A549 (cell line): Measurements from ENCODE around the gene FAM163B. TPM values are rescaled to one million over a fixed set of nuclear protein-coding genes. Genes with fewer than 3 reads are reported as not detected.

Experiments
- ATAC-seq, 2 experiments: fragments of 200-7000 bp in 1 of 2; fragments of >200 bp in 1 of 2; cut with Nextera tagmentation in 1 of 2; cut with Tn5 transposase in 1 of 2; 3 replicates each; pipeline versions ENCODE4 v1.8.0 to v1.9.1; 2018 to 2020; ENCODE audit warnings: mild to moderate bottlenecking in 1 of 2, moderate library complexity in 1 of 2
- CTCF ChIA-PET: fragments of 300-600 bp; sonication (Branson Sonifier 250); formaldehyde crosslinking; extraction: SDS; loops from one replicate; lab custom pipeline; 2021; ENCODE audit warnings: antibody characterized with exemption, inconsistent platforms; lab: Yijun Ruan, JAX
- POLR2A ChIA-PET: fragments of 350-600 bp; formaldehyde crosslinking; extraction: SDS; loops from one replicate; lab custom pipeline; 2021; ENCODE audit warnings: antibody characterized with exemption, inconsistent platforms; lab: Yijun Ruan, JAX
- DNase-seq, 2 experiments: peaks; one replicate each; pipeline versions ENCODE4 v3.0.0 to v3.0.0-alpha.2; 2011 to 2016; ENCODE audit warnings: low read depth in 1 of 2, low spot score in 1 of 2
- FAIRE-seq: peaks from 2 replicates; lab custom pipeline; 2011; peaks lifted over from hg19 to GRCh38; lab: Jason Lieb, UNC
- H3K27ac ChIP-seq, 2 experiments: fragments of >200 bp; sonication (Bioruptor Twin); formaldehyde crosslinking; 3 replicates each; pipeline ENCODE4 v1.5.1; 2016 to 2017
- H3K4me1 ChIP-seq: fragments of >200 bp; sonication (Bioruptor Twin); formaldehyde crosslinking; 3 replicates; pipeline ENCODE4 v1.6.1; 2016
- H3K4me2 ChIP-seq: fragments of >200 bp; sonication (Bioruptor Twin); formaldehyde crosslinking; 3 replicates; pipeline ENCODE4 v1.6.1; 2016
- H3K4me3 ChIP-seq: fragments of >200 bp; sonication (Bioruptor Twin); formaldehyde crosslinking; 3 replicates; pipeline ENCODE4 v1.5.1; 2016
- H3K9me3 ChIP-seq: fragments of >200 bp; sonication (Bioruptor Twin); formaldehyde crosslinking; 3 replicates; pipeline ENCODE4 v1.6.1; 2016
- BHLHE40 ChIP-seq: IDR thresholded peaks from 2 replicates; pipeline ENCODE4 v1.6.1; 2012; ENCODE audit warnings: low read depth, low read length, inconsistent platforms
- CEBPB ChIP-seq, 2 experiments: fragments of >200 bp in 1 of 2; sonication (Bioruptor Twin) in 1 of 2; formaldehyde crosslinking in 1 of 2; IDR thresholded peaks; 2 replicates each; pipeline ENCODE4 v1.6.1; 2012 to 2016
- CHD4 ChIP-seq: fragments of 200-600 bp; sonication (generic); IDR thresholded peaks from 2 replicates; pipeline ENCODE4 v1.6.1; 2016; ENCODE audit warnings: antibody characterized with exemption, mild to moderate bottlenecking, borderline replicate concordance
- EHMT2 ChIP-seq: fragments of 200-600 bp; sonication (generic); IDR thresholded peaks from 2 replicates; pipeline ENCODE4 v1.6.1; 2016; ENCODE audit warnings: antibody characterized with exemption, low read depth, mild to moderate bottlenecking, moderate library complexity
- ELK1 ChIP-seq: fragments of 150-350 bp; IDR thresholded peaks from 2 replicates; pipeline ENCODE4 v1.6.1; 2014; ENCODE audit warnings: low read depth, mild to moderate bottlenecking, low read length
- HDAC2 ChIP-seq: fragments of 200-600 bp; sonication (generic); IDR thresholded peaks from 2 replicates; pipeline ENCODE4 v1.6.1; 2016
- HES2 ChIP-seq: fragments of >200 bp; sonication (Bioruptor Twin); formaldehyde crosslinking; IDR thresholded peaks from 2 replicates; pipeline ENCODE4 v1.6.1; 2016
- HMGXB4 ChIP-seq: fragments of 250-450 bp; sonication (Bioruptor Pico); IDR thresholded peaks from 2 replicates; pipeline ENCODE4 v1.5.0; 2021; ENCODE audit warnings: mild to moderate bottlenecking, moderate library complexity, borderline replicate concordance
- HOXB5 ChIP-seq: fragments of 250-450 bp; sonication (Bioruptor Pico); IDR thresholded peaks from 2 replicates; pipeline ENCODE4 v1.5.0; 2020; ENCODE audit warnings: mild to moderate bottlenecking, moderate library complexity
- MYC ChIP-seq: IDR thresholded peaks from 2 replicates; pipeline ENCODE4 v1.6.1; 2012; ENCODE audit warnings: mild to moderate bottlenecking, inconsistent platforms, low read length, improper control_type of control experiment, borderline replicate concordance
- NPAS2 ChIP-seq: fragments of 250-450 bp; sonication (Bioruptor Pico); IDR thresholded peaks from 2 replicates; pipeline ENCODE4 v1.8.0; 2022; ENCODE audit warnings: mild to moderate bottlenecking, moderate library complexity, borderline replicate concordance
- PHF8 ChIP-seq: fragments of 200-600 bp; sonication (generic); IDR thresholded peaks from 2 replicates; pipeline ENCODE4 v1.6.1; 2016; ENCODE audit warnings: low read depth, mild to moderate bottlenecking, antibody characterized with exemption, moderate library complexity, borderline replicate concordance
- POLR2A ChIP-seq: IDR thresholded peaks from 2 replicates; pipeline ENCODE4 v1.6.1; 2012; ENCODE audit warnings: mild to moderate bottlenecking, low read length
- RAD21 ChIP-seq, 2 experiments: fragments of >200 bp in 1 of 2; sonication (Bioruptor Twin) in 1 of 2; formaldehyde crosslinking in 1 of 2; IDR thresholded peaks in 1 of 2; conservative IDR thresholded peaks in 1 of 2; 2 replicates in 1 of 2; 3 replicates in 1 of 2; pipeline ENCODE4 v1.6.1; 2012 to 2018; ENCODE audit warnings: inconsistent platforms in 1 of 2
- TP53 ChIP-seq: fragments of 250-450 bp; sonication (Bioruptor Pico); IDR thresholded peaks from 2 replicates; pipeline ENCODE4 v1.5.0; 2021; ENCODE audit warnings: mild to moderate bottlenecking, moderate library complexity
- ZC3H11A ChIP-seq: fragments of 450-650 bp; IDR thresholded peaks from 2 replicates; pipeline ENCODE4 v1.6.1; 2014; ENCODE audit warnings: antibody characterized with exemption, mild to moderate bottlenecking
- ZFP36 ChIP-seq: fragments of 450-650 bp; IDR thresholded peaks from 2 replicates; pipeline ENCODE4 v1.6.1; 2014; ENCODE audit warnings: borderline replicate concordance; ENCODE audit not compliant: partially characterized antibody
- WGBS: methylation state at CpG from one replicate; pipeline ENCODE4 v1.1.6; 2017; ENCODE audit errors: missing lambda C conversion rate; 5-methylcytosine and 5-hydroxymethylcytosine counted together
- polyA plus RNA-seq, 4 experiments: library from polyadenylated mRNA; depleted of rRNA in 3 of 4; stranded (reverse); fragments of >200 nt; fragmentation: RNase III in 1 of 4; extraction: RNeasy Plus Mini Kit Qiagen cat#74134 plus additional on column Dnase treatment in 1 of 4; gene quantifications; 2 replicates in 3 of 4; 3 replicates in 1 of 4; pipeline ENCODE4 v1.2.3, GENCODE V29; 2011 to 2017
- TF ChIP-seq, protein P1 (sequence below): IDR thresholded peaks from 2 replicates; pipeline ENCODE4 v1.6.1; 2012; ENCODE audit warnings: low read depth, borderline replicate concordance

Gene FAM163B
- polyA plus RNA-seq, 2 of the 4 experiments (the other 2 are of a cell fraction), result not detected

DNA sequence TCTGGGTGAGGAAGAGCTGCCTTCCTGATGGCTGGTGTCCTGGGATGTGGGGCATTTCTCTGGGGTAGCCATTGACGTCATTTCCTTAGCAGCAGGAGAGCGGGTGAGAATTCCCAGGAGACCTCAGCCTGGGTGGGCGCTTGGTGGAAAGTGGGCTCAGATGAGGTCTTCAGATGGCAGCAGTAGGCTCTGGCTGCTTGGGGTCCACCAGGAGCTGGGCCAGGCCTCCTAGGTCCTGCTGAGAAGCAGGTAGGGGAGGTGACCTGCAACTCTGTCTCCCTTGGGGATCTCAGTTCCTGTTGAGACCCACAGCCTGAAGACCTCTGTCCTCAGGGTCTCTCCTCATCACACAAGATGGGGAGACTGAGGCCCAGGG, 31.5 kb downstream of the FAM163B start:
- DNase-seq (no peak), ATAC-seq (no peak), FAIRE-seq (no peak)
- Histone ChIP-seq H3K9me3 (no peaks in the 10 kb centered on the region), H3K4me2 (no peak overlapping the region), H3K4me1 (no peaks in the 10 kb centered on the region), H3K27ac (no peak overlapping the region), H3K4me3 (no peak overlapping the region)
- ChIA-PET POLR2A (no interaction called here), CTCF (no interaction called here)
- TF ChIP-seq BHLHE40 (no peak), ZFP36 (no peak)
- WGBS, result 66% methylated on average over 3 of the region's 3 CpGs

- ChIA-PET POLR2A (no interaction called here), CTCF (no interaction called here)
- Histone ChIP-seq H3K4me2 (no peak overlapping the region), H3K9me3 (no peaks in the 10 kb centered on the region), H3K4me3 (no peak overlapping the region), H3K4me1 (no peaks in the 10 kb centered on the region), H3K27ac (no peak overlapping the region)
- FAIRE-seq (no peak), DNase-seq (no peak), ATAC-seq (no peak)
- TF ChIP-seq HES2 (no peak), CHD4 (no peak), HOXB5 (CRISPR knock-in tag) (no peak), NPAS2 (no peak), HMGXB4 (no peak), PHF8 (no peak), RAD21 (conservative IDR thresholded peaks at IDR 0.05 in 1 of 2, IDR thresholded peaks at IDR 0.05 in 1 of 2) (no peak), POLR2A (no peak), ELK1 (no peak), ZC3H11A (no peak), HDAC2 (no peak), CEBPB (IDR thresholded peaks at IDR 0.05) (no peak), EHMT2 (no peak), MYC (no peak), TP53 (CRISPR knock-in tag) (no peak)
- TF ChIP-seq, protein P1, sequence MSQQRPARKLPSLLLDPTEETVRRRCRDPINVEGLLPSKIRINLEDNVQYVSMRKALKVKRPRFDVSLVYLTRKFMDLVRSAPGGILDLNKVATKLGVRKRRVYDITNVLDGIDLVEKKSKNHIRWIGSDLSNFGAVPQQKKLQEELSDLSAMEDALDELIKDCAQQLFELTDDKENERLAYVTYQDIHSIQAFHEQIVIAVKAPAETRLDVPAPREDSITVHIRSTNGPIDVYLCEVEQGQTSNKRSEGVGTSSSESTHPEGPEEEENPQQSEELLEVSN, result no peak
- 64% methylated on average over 34 of the region's 34 CpGs for WGBS
Measured at GRCh38 chr9:133576875-133577736, 32.1 kb downstream of the FAM163B start.
